ENCODE data around the gene SLC16A6. TPM values are rescaled to one million over a fixed set of nuclear protein-coding genes. Genes with fewer than 3 reads are reported as not detected.

Gene SLC16A6
- total and polyA plus RNA-seq, 10 donors = 1.5 to 8.7 (median 5.9) TPM

DNA sequence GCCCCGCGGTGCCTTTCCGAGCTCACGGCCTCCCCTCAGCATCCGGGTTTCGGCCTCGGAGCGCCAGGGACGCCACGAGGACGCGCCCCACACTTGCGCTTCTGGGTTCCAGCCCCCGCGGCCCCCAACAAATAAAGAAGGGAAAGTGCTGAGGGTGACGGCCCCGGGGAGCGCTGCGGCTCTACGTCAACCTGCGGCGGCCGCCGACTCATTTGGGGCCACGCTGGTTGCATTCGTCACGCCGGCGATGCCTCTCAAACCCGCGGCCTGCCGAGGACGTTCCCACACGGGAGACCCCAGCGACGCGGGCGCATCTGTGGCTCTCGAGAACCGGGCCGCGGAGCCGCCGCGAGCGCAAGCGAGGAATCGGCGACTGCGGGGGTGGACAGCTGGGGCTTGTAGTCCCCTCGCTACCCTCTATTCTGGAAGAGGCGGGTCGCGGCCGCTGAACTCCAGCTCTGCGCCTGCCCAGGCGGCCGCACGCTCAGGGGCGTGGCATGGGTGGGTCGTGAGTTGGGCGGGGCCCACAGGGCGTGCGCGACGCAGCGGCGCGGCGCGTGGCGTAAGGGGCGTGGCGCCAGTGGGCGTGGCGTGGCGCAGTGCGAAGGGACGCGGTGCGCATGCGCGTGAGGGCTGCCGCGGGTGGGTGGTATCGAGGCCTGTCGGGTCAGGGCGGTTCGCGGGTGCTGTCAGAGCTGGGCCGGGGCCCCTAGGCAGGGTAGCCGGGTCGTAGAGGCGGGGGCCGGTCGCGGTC lies 43.3 kb downstream of the SLC16A6 start, which contains the start of gene AMZ2:
AMZ2 (plus strand) TSS at position 599 of the 754 bp plus-strand sequence. CDS start 2,145 bp downstream, outside the sequence.
- H3K36me3 ChIP-seq = peaks cover 0 to 24% (median 7%) of the 10 kb centered on the region in 6 donors
- no peaks in the 10 kb centered on the region for H3K9me3 ChIP-seq
- intact Hi-C loops (cut with DNase I; ENCODE audit: low total_unique reads) = loop anchor here (5.0 kb wide), 1 partner anchor 40 kb away; no protein-coding TSS in a partner anchor
- 0% methylated on average over 48 to 97 of the region's 97 CpGs for WGBS, 5 donors
- peak within 1 kb of the TSS; percentile 48 to 89 (median 70) for H3K4me3 ChIP-seq
- peaks cover 20 to 55% (median 36%) of the 10 kb centered on the region in 6 donors for H3K4me1 ChIP-seq
- H3K27ac ChIP-seq = peak within 1 kb of the TSS; percentile 92 to 100 (median 99)
- TF ChIP-seq POLR2A (IDR thresholded peaks at IDR 0.05) (peak; percentile 86 to 94 (median 87)), POLR2AphosphoS5 (IDR thresholded peaks at IDR 0.05) (peak; percentile 99)
- TF ChIP-seq, protein P1, sequence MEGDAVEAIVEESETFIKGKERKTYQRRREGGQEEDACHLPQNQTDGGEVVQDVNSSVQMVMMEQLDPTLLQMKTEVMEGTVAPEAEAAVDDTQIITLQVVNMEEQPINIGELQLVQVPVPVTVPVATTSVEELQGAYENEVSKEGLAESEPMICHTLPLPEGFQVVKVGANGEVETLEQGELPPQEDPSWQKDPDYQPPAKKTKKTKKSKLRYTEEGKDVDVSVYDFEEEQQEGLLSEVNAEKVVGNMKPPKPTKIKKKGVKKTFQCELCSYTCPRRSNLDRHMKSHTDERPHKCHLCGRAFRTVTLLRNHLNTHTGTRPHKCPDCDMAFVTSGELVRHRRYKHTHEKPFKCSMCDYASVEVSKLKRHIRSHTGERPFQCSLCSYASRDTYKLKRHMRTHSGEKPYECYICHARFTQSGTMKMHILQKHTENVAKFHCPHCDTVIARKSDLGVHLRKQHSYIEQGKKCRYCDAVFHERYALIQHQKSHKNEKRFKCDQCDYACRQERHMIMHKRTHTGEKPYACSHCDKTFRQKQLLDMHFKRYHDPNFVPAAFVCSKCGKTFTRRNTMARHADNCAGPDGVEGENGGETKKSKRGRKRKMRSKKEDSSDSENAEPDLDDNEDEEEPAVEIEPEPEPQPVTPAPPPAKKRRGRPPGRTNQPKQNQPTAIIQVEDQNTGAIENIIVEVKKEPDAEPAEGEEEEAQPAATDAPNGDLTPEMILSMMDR (IDR thresholded peaks at IDR 0.05 in 8 of 11, conservative IDR thresholded peaks at IDR 0.05 in 3 of 11) = peak in 2 of 11 experiments; percentile 17 to 34
- H3K27me3 ChIP-seq (replicated peaks in 1 of 7) = no peaks in the 10 kb centered on the region
- DNase-seq = peak; percentile 99

DNA sequence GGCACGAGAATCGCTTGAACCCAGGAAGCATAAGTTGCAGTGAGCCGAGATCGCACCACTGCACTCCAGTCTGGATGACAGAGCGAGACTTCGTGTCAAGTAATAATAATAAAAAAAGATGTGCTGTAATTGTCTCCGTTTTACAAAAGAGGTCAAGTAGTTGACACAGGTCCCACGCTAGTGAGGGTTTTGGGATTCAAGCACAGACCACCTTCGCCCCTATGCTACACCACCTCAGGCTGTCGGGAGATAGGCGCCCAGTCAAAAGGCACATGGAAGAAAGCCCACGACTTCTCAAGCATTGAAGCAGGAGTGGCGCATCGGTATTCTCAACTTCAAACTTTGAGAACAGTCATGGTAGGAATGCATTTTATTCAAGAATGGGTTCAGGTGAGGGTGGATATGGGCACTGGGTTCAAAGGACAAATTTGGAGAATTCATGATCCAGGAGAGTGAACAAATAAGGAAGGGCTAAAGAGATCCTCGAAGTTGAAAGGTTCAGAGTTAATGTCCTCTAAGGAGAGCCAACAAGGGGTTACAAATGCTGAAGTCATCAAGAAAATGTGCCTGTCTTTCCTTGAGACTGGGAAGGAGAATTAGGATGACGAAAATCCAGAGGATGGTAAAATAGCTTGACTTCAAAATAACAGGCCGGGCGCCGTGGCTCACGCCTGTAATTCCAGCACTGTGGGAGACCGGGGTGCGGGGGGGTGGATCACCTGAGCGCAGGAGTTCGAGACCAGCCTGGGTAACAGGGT lies 44.5 kb downstream of the SLC16A6 start:
- no peak for TF ChIP-seq POLR2AphosphoS5 (IDR thresholded peaks at IDR 0.05)
- TF ChIP-seq POLR2A (IDR thresholded peaks at IDR 0.05) = no peak
- TF ChIP-seq, protein P1 (IDR thresholded peaks at IDR 0.05 in 8 of 11, conservative IDR thresholded peaks at IDR 0.05 in 3 of 11) = no peak
- no peaks in the 10 kb centered on the region for H3K9me3 ChIP-seq
- peak; percentile 84 for DNase-seq
- H3K27ac ChIP-seq = peak overlapping the region; percentile 92 to 100 (median 99)
- H3K4me1 ChIP-seq = peaks cover 20 to 44% (median 36%) of the 10 kb centered on the region in 6 donors
- H3K4me3 ChIP-seq = peak overlapping the region in 4 of 8 donors; percentile 71 to 89 (median 74)
- intact Hi-C loops (cut with DNase I; ENCODE audit: low total_unique reads) = loop anchor here (5.0 kb wide), 1 partner anchor 39 kb away; no protein-coding TSS in a partner anchor
- WGBS, 5 donors = 92 to 95% (median 94%) methylated on average over 24 of the region's 24 CpGs
- H3K36me3 ChIP-seq = peaks cover 0 to 14% (median 5%) of the 10 kb centered on the region in 6 donors
- no peaks in the 10 kb centered on the region for H3K27me3 ChIP-seq (replicated peaks in 1 of 7)

DNA sequence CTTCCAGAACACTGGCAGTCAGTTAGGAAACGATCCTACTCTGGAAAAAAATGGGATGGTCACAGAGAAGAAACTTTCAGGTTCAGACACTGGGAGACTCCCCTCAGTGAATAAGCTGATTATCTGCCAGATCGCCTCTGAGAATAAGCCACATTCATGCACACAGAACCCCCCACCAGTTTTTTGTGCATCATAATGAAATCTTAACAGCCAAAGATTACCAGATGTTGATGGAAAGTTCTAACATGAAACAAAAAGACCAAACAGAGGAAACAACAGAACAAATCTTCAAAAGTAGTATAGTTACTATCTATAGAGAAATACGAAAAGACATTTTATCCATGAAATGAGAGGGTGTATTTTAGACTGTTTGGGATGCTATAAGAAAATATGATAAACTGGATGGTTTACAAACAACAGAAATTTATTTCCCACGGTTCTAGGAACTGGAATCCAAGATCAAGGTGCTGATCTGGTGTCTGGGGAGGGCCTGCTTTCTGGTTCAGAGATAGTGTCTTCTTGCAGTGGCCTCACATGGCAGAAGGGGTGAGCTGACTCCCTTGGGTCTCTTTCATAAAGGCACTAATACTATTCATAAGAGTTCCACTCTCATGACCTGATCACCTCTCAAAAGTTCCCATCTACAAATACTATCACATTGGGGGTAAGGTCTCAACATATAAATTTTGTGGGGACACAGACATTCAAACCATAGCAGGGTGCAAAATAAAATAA lies 51.1 kb downstream of the SLC16A6 start:
- peak overlapping the region; percentile 85 to 99 (median 94) for H3K27ac ChIP-seq
- H3K9me3 ChIP-seq = no peaks in the 10 kb centered on the region
- 70 to 86% (median 81%) methylated on average over 4 of the region's 4 CpGs for WGBS, 5 donors
- TF ChIP-seq POLR2A (IDR thresholded peaks at IDR 0.05) (no peak), POLR2AphosphoS5 (IDR thresholded peaks at IDR 0.05) (no peak)
- TF ChIP-seq, protein P1 (IDR thresholded peaks at IDR 0.05 in 8 of 11, conservative IDR thresholded peaks at IDR 0.05 in 3 of 11) = no peak
- no peak for DNase-seq
- H3K4me3 ChIP-seq = no peak overlapping the region
- H3K4me1 ChIP-seq = peaks cover 14 to 61% (median 50%) of the 10 kb centered on the region in 6 donors
- H3K36me3 ChIP-seq = no peaks in the 10 kb centered on the region
- H3K27me3 ChIP-seq (replicated peaks in 1 of 7) = no peaks in the 10 kb centered on the region
- intact Hi-C loops (cut with DNase I; ENCODE audit: low total_unique reads) = no loop called here

Data from spleen (tissue), 11 donors.